ENCODE measurements around the gene MPI.

The MPI gene

DNA sequence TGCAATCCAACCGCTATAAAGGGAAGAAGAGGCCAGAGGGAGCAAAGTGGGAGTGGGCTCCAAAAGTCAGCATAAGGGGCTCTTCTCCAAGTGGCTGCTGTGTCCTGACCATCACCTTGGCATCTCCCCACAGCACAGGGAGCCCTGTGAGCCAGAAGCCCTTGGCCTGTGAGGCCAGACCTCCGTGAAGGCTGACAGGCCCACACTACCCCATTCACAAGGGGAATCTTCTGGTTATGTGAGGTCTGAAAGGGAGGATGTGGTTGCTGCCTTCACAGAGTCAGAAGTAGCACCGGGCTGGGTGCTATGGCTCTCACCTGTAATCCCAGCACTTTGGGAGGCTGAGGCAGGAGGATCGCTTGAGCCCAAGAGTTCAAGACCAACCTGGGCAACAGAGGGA is 44.3 kb upstream of the MPI start:
- Histone ChIP-seq H3K4me1 (ENCODE audit: control insufficient read depth, insufficient read depth, low read length) (peaks cover 26% of the 10 kb centered on the region), H3K27me3 (ENCODE audit: control insufficient read depth, insufficient read depth, low read length, poor library complexity, severe bottlenecking) (no peaks in the 10 kb centered on the region), H3K4me3 (ENCODE audit: insufficient read depth, low read depth, low read length) (no peak overlapping the region), H3K9me3 (ENCODE audit: control insufficient read depth, low read length) (no peaks in the 10 kb centered on the region), H3K27ac (ENCODE audit: insufficient read depth, low read depth, low read length, poor library complexity, severe bottlenecking) (no peak overlapping the region), H3K36me3 (ENCODE audit: control insufficient read depth, insufficient read depth, low read length) (peaks cover 2% of the 10 kb centered on the region)
- WGBS, 2 experiments = 93 to 94% methylated on average over 4 of the region's 4 CpGs

DNA sequence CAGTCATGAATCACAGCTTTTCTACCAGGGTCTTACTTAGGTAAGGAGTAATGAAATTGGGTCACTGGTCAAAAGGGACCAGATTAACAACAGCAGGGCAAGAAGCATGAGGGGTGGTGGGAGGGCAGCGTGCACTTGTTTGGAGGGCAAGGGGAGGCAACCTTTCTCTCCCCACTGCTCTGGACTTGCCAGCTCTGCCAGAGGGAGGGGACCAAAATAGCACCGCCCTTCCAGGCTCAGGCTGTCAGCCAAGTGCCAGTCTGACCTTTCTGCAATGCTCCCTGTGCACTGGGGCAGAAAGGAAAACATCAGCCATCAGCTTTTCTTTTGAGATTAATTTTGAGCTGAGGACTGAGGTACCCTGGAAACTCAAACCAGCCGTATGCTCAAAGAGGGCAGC is 42.4 kb upstream of the MPI start:
- H3K27me3 ChIP-seq (ENCODE audit: control insufficient read depth, insufficient read depth, low read length, poor library complexity, severe bottlenecking) = no peaks in the 10 kb centered on the region
- WGBS, 2 experiments = 90 to 94% methylated on average over 3 of the region's 3 CpGs
- H3K27ac ChIP-seq (ENCODE audit: insufficient read depth, low read depth, low read length, poor library complexity, severe bottlenecking) = no peak overlapping the region
- H3K4me3 ChIP-seq (ENCODE audit: insufficient read depth, low read depth, low read length) = no peak overlapping the region
- H3K36me3 ChIP-seq (ENCODE audit: control insufficient read depth, insufficient read depth, low read length) = peaks cover 14% of the 10 kb centered on the region
- H3K4me1 ChIP-seq (ENCODE audit: control insufficient read depth, insufficient read depth, low read length) = peaks cover 19% of the 10 kb centered on the region
- no peaks in the 10 kb centered on the region for H3K9me3 ChIP-seq (ENCODE audit: control insufficient read depth, low read length)

DNA sequence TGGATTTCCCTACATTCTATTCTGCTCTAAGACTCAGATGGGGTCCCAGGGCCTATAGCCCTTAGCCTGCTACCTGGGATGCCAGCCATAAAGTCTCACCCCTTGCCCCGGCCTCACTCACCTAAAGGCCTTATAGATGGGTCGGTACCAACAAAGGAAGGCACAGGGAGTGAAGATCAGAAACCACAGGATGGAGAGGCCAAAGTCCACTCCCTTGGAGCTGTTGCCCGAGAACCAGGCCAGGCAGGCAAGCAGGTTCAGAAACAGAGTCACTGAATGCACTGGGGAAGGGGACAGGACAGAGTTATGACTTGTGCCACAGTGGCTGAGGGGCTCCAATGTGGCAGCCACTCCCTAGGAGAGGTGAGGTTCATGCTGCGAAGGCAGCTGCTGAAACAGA is 39.4 kb upstream of the MPI start:
- Histone ChIP-seq H3K27me3 (ENCODE audit: control insufficient read depth, insufficient read depth, low read length, poor library complexity, severe bottlenecking) (no peaks in the 10 kb centered on the region), H3K9me3 (ENCODE audit: control insufficient read depth, low read length) (no peaks in the 10 kb centered on the region), H3K4me3 (ENCODE audit: insufficient read depth, low read depth, low read length) (no peak overlapping the region), H3K27ac (ENCODE audit: insufficient read depth, low read depth, low read length, poor library complexity, severe bottlenecking) (no peak overlapping the region), H3K36me3 (ENCODE audit: control insufficient read depth, insufficient read depth, low read length) (peaks cover 21% of the 10 kb centered on the region), H3K4me1 (ENCODE audit: control insufficient read depth, insufficient read depth, low read length) (no peaks in the 10 kb centered on the region)
- 94 to 98% methylated on average over 4 of the region's 4 CpGs for WGBS, 2 experiments

DNA sequence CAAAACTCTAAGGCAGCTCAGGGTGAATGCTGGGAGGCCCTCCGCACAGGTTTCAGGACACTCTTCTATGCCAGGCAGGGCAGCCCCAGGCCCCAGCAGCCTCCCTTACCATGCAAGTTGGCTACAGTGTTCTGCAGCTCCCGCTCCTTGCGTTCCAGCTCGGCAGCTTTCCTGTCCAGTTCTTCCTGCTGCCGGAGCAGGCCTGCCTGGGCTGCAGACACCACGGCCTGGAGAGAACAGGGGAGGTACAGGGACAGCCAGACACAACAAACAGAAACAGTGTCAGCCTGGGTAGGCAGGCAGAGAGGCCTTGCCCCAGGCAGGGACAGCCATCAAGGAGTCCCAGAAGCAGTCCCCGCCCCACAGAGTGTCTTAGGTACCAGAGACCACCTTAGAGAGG is 37.9 kb upstream of the MPI start:
- no peak overlapping the region for H3K27ac ChIP-seq (ENCODE audit: insufficient read depth, low read depth, low read length, poor library complexity, severe bottlenecking)
- H3K9me3 ChIP-seq (ENCODE audit: control insufficient read depth, low read length) = no peaks in the 10 kb centered on the region
- no peaks in the 10 kb centered on the region for H3K27me3 ChIP-seq (ENCODE audit: control insufficient read depth, insufficient read depth, low read length, poor library complexity, severe bottlenecking)
- peaks cover 21% of the 10 kb centered on the region for H3K36me3 ChIP-seq (ENCODE audit: control insufficient read depth, insufficient read depth, low read length)
- 95 to 98% methylated on average over 7 of the region's 7 CpGs for WGBS, 2 experiments
- H3K4me1 ChIP-seq (ENCODE audit: control insufficient read depth, insufficient read depth, low read length) = no peaks in the 10 kb centered on the region
- H3K4me3 ChIP-seq (ENCODE audit: insufficient read depth, low read depth, low read length) = no peak overlapping the region

DNA sequence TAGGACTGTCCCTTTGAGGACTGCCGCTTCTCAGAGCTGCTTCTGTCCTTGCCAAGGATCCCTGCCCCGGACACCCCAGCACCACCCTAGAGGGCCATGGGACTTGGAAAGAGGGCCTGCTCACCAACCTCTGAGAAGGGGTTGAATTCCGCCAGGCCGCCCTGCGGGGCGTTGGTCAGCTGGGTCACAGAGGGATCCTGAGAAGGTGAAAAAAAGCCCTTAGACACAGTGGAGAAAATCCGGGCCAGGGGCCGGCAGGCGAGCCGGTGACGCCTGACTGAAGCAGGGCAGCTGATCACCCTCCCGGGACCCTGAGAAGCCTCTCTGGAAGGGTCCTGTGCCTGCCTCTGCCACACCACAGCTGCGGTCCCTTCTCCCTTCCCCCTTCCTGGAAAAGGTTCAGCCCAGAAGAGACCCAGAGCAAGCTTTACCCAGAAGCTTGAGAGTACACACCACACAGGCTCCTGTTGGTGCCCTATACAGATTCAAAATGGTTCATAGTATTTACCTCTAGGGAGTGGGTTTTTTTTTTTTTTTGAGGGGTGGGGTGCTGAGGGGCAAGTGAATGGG is 35.3 kb upstream of the MPI start:
- no peaks in the 10 kb centered on the region for H3K4me1 ChIP-seq (ENCODE audit: control insufficient read depth, insufficient read depth, low read length)
- H3K27ac ChIP-seq (ENCODE audit: insufficient read depth, low read depth, low read length, poor library complexity, severe bottlenecking) = no peak overlapping the region
- no peaks in the 10 kb centered on the region for H3K9me3 ChIP-seq (ENCODE audit: control insufficient read depth, low read length)
- H3K27me3 ChIP-seq (ENCODE audit: control insufficient read depth, insufficient read depth, low read length, poor library complexity, severe bottlenecking) = no peaks in the 10 kb centered on the region
- WGBS, 2 experiments = 91 to 92% methylated on average over 13 of the region's 13 CpGs
- H3K4me3 ChIP-seq (ENCODE audit: insufficient read depth, low read depth, low read length) = no peak overlapping the region
- peaks cover 21% of the 10 kb centered on the region for H3K36me3 ChIP-seq (ENCODE audit: control insufficient read depth, insufficient read depth, low read length)

DNA sequence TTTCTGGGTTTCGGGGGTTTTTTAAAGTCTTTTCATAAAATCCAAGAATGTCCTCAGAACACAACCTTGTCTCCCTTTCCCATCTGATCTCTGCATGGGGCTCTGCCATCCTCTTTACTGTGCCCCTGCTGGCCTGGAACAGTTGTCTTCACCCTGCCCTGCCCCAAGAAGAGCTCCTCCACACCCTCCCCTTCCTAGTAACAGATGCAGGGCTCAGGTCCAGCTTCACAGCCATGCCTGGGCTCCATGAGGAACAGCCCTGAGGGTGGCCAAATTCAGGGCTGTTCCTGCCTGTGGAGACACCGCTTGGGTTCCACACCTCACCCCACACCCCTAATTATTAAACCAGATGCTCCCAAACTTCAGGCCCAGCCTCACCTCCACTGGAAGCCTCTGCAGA is 34.0 kb upstream of the MPI start:
- WGBS, 2 experiments = 77 to 88% methylated on average over 2 of the region's 2 CpGs
- no peak overlapping the region for H3K27ac ChIP-seq (ENCODE audit: insufficient read depth, low read depth, low read length, poor library complexity, severe bottlenecking)
- no peaks in the 10 kb centered on the region for H3K4me1 ChIP-seq (ENCODE audit: control insufficient read depth, insufficient read depth, low read length)
- no peak overlapping the region for H3K4me3 ChIP-seq (ENCODE audit: insufficient read depth, low read depth, low read length)
- H3K36me3 ChIP-seq (ENCODE audit: control insufficient read depth, insufficient read depth, low read length) = peaks cover 17% of the 10 kb centered on the region
- H3K9me3 ChIP-seq (ENCODE audit: control insufficient read depth, low read length) = no peaks in the 10 kb centered on the region
- H3K27me3 ChIP-seq (ENCODE audit: control insufficient read depth, insufficient read depth, low read length, poor library complexity, severe bottlenecking) = no peaks in the 10 kb centered on the region

DNA sequence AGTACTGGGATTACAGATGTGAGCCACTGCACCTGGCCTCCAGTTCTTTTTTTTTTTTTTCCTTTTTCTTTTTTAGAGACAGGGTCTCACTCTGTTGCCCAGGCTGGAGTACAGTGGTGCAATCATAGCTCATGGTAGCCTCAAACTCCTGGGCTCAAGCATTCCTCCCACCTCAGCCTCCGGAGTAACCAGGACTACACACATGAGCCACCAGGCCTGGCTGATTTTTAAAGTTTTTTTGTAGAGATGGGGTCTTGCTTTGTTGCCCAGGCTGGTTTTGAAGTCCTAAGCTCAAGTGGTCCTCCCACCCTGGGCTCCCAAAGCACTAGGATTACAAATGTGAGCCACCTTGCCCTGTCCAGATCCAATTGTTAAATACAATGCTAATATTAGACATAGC is 33.3 kb upstream of the MPI start:
- no peaks in the 10 kb centered on the region for H3K9me3 ChIP-seq (ENCODE audit: control insufficient read depth, low read length)
- no peaks in the 10 kb centered on the region for H3K4me1 ChIP-seq (ENCODE audit: control insufficient read depth, insufficient read depth, low read length)
- H3K27me3 ChIP-seq (ENCODE audit: control insufficient read depth, insufficient read depth, low read length, poor library complexity, severe bottlenecking) = no peaks in the 10 kb centered on the region
- no peak overlapping the region for H3K27ac ChIP-seq (ENCODE audit: insufficient read depth, low read depth, low read length, poor library complexity, severe bottlenecking)
- peaks cover 15% of the 10 kb centered on the region for H3K36me3 ChIP-seq (ENCODE audit: control insufficient read depth, insufficient read depth, low read length)
- H3K4me3 ChIP-seq (ENCODE audit: insufficient read depth, low read depth, low read length) = no peak overlapping the region
- 100% methylated on average over 1 of the region's 1 CpG; no CpG with 5 or more reads in 1 of the 2 experiments for WGBS, 2 experiments

DNA sequence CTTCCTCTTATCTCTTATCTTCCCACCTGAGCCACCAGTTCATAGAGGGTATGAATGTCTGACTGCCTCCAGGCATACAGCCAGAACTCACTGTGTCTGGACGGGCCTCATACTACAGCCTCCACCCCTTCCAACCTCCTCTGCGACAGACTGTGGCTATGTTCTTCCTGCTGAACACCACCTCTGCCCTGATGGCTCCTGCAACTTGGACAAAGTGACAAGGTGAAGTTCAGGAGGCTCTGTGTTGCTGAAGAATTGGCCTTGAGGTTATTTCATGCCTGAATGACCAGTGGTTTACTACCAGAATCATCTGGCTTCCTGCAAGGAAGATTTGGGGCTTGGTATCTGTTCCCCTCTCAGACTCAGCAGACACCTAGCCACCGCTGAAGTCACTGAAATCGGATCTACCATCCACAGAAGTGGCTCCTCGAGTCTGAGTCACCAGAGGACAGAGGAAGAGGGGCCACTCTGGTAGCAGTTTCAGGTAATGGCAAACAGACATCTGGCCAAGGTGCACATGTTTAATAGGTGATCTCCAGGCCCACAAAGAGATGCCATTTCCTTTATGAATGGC is 32.7 kb upstream of the MPI start:
- WGBS, 2 experiments = 90 to 92% methylated on average over 5 of the region's 5 CpGs

DNA sequence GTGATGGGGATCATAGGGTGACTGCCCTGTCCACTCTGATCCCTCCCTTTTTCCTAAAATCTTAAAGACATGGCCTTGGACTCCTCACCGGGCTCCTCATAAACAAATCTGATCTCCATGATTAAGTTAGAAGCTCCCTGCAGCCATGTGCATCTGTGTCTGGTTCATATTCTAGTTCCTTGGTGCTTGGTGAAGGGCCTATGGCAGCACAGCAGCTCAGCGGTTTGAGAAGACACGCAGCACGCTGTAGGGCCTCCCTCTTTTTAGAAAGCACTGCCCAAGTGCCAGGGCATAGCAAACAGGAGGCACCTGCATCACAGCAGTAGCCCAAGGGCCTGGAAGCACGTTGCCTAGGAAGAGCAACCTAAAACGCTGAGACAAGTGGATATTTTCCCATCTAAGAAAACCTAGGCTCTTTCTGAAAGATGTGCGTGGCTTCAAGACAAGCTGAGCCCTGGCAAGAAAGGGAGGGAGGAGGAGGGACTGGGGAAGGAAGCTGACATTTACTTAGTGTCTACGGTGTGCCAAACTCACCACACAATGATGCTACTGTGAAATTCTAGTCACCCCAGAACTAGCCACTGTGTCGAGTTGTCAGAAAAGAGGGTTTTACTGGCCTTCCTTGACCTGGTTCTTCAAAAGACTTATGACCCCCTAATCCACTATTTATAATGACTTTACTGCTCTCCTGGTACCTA is 32.0 kb upstream of the MPI start:
- peaks cover 5% of the 10 kb centered on the region for H3K36me3 ChIP-seq (ENCODE audit: control insufficient read depth, insufficient read depth, low read length)
- no peak overlapping the region for H3K27ac ChIP-seq (ENCODE audit: insufficient read depth, low read depth, low read length, poor library complexity, severe bottlenecking)
- H3K4me1 ChIP-seq (ENCODE audit: control insufficient read depth, insufficient read depth, low read length) = no peaks in the 10 kb centered on the region
- 89 to 90% methylated on average over 9 of the region's 9 CpGs for WGBS, 2 experiments
- H3K27me3 ChIP-seq (ENCODE audit: control insufficient read depth, insufficient read depth, low read length, poor library complexity, severe bottlenecking) = no peaks in the 10 kb centered on the region
- no peaks in the 10 kb centered on the region for H3K9me3 ChIP-seq (ENCODE audit: control insufficient read depth, low read length)
- no peak overlapping the region for H3K4me3 ChIP-seq (ENCODE audit: insufficient read depth, low read depth, low read length)

More for the DNA sequence above, 32.7 kb upstream of the MPI start:
- Histone ChIP-seq H3K27me3 (ENCODE audit: control insufficient read depth, insufficient read depth, low read length, poor library complexity, severe bottlenecking) (no peaks in the 10 kb centered on the region), H3K4me1 (ENCODE audit: control insufficient read depth, insufficient read depth, low read length) (no peaks in the 10 kb centered on the region), H3K27ac (ENCODE audit: insufficient read depth, low read depth, low read length, poor library complexity, severe bottlenecking) (no peak overlapping the region), H3K9me3 (ENCODE audit: control insufficient read depth, low read length) (no peaks in the 10 kb centered on the region), H3K4me3 (ENCODE audit: insufficient read depth, low read depth, low read length) (no peak overlapping the region), H3K36me3 (ENCODE audit: control insufficient read depth, insufficient read depth, low read length) (peaks cover 10% of the 10 kb centered on the region)

DNA sequence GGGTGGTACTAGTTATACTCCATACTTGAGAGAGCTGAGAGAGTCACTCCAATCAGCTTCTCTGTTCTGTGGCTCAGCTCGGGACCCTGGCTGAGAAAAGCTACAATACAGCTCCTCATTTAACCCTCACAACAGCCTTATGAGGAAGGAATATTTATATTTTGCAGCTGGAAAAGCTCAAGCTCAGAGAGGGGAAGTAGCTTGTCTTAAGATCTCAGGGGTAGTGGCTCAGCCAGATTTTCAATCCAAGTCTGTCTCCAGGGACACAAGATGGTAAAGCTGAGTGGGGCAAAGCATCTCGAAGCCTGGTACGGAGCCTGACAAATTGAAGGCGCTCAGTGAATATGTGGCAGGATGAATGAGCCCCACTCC is 31.5 kb upstream of the MPI start:
- H3K4me1 ChIP-seq (ENCODE audit: control insufficient read depth, insufficient read depth, low read length) = no peaks in the 10 kb centered on the region
- WGBS, 2 experiments = 91 to 99% methylated on average over 3 to 4 of the region's 4 CpGs

More for the DNA sequence above, 31.5 kb upstream of the MPI start:
- no peak overlapping the region for H3K4me3 ChIP-seq (ENCODE audit: insufficient read depth, low read depth, low read length)
- peaks cover under 1% of the 10 kb centered on the region for H3K36me3 ChIP-seq (ENCODE audit: control insufficient read depth, insufficient read depth, low read length)
- no peaks in the 10 kb centered on the region for H3K9me3 ChIP-seq (ENCODE audit: control insufficient read depth, low read length)
- H3K27me3 ChIP-seq (ENCODE audit: control insufficient read depth, insufficient read depth, low read length, poor library complexity, severe bottlenecking) = no peaks in the 10 kb centered on the region
- H3K27ac ChIP-seq (ENCODE audit: insufficient read depth, low read depth, low read length, poor library complexity, severe bottlenecking) = no peak overlapping the region

Measured in ectodermal cell (in vitro differentiated cells).